Activated gamma-delta T cell treated with anti-CD3 and anti-CD28 coated beads, Interleukin-2, amount 50 U/mL, for 16 hours (primary cell): ENCODE results near the gene SLC34A1.
A peak's percentile ranks its signal among the peaks of the same experiment; 100 is the strongest.
"Not testable (repeated sequence)": the region's sequence is repeated elsewhere in the genome, so short reads cannot be mapped to it uniquely, and the experiment has no call there.

Source experiments
- DNase-seq: peaks from one replicate; pipeline ENCODE4 v3.0.0-alpha.2; 2020; ENCODE audit warnings: low read depth

SLC34A1 gene

GRCh38 chr5:177355162-177355867, 28.9 kb upstream of the SLC34A1 start:
- DNase-seq: no peak

- DNase-seq: no peak
Measured at GRCh38 chr5:177355868-177356168, 28.4 kb upstream of the SLC34A1 start.

GRCh38 chr5:177356746-177357145, 27.5 kb upstream of the SLC34A1 start:
- no peak for DNase-seq

GRCh38 chr5:177357146-177357458, 27.1 kb upstream of the SLC34A1 start:
- no peak for DNase-seq

GRCh38 chr5:177357459-177358351, 26.5 kb upstream of the SLC34A1 start, which contains the start of gene RGS14:
TSS of gene RGS14 (plus strand) at chr5:177357924. CDS start at chr5:177358025, 101 bp downstream.
- peak; percentile 58 for DNase-seq

- DNase-seq: no peak
Measured at GRCh38 chr5:177358370-177358819, 25.8 kb upstream of the SLC34A1 start.

- no peak for DNase-seq
Measured at GRCh38 chr5:177359451-177359851, 24.8 kb upstream of the SLC34A1 start.

- DNase-seq: no peak
Measured at GRCh38 chr5:177359860-177360259, 24.4 kb upstream of the SLC34A1 start.

GRCh38 chr5:177360740-177361139, 23.5 kb upstream of the SLC34A1 start:
- not testable (repeated sequence) for DNase-seq

GRCh38 chr5:177361418-177362291, 22.6 kb upstream of the SLC34A1 start:
- DNase-seq: no peak

GRCh38 chr5:177362292-177362609, 22.0 kb upstream of the SLC34A1 start:
- no peak for DNase-seq

GRCh38 chr5:177362610-177363507, 21.4 kb upstream of the SLC34A1 start:
- peak; percentile 52 for DNase-seq

- no peak for DNase-seq
Measured at GRCh38 chr5:177363565-177363964, 20.7 kb upstream of the SLC34A1 start.

GRCh38 chr5:177364159-177364962, 19.9 kb upstream of the SLC34A1 start:
- no peak for DNase-seq

GRCh38 chr5:177365845-177366527, 18.2 kb upstream of the SLC34A1 start:
- no peak for DNase-seq

GRCh38 chr5:177366528-177367322, 17.5 kb upstream of the SLC34A1 start:
- DNase-seq: no peak

GRCh38 chr5:177367323-177367848, 16.8 kb upstream of the SLC34A1 start:
- no peak for DNase-seq

- no peak for DNase-seq
Measured at GRCh38 chr5:177367981-177368868, 16.0 kb upstream of the SLC34A1 start.
